GM21786 (cell line): Measurements from ENCODE around the gene MALL.
"Not testable (repeated sequence)": the region's sequence is repeated elsewhere in the genome, so short reads cannot be mapped to it uniquely, and the experiment has no call there.

Experiments used
- ATAC-seq: cut with Tn5 transposase; IDR thresholded peaks from one replicate; pipeline ENCODE4 v1.9.1; 2021; ENCODE audit not compliant: unreplicated experiment

The MALL gene

DNA sequence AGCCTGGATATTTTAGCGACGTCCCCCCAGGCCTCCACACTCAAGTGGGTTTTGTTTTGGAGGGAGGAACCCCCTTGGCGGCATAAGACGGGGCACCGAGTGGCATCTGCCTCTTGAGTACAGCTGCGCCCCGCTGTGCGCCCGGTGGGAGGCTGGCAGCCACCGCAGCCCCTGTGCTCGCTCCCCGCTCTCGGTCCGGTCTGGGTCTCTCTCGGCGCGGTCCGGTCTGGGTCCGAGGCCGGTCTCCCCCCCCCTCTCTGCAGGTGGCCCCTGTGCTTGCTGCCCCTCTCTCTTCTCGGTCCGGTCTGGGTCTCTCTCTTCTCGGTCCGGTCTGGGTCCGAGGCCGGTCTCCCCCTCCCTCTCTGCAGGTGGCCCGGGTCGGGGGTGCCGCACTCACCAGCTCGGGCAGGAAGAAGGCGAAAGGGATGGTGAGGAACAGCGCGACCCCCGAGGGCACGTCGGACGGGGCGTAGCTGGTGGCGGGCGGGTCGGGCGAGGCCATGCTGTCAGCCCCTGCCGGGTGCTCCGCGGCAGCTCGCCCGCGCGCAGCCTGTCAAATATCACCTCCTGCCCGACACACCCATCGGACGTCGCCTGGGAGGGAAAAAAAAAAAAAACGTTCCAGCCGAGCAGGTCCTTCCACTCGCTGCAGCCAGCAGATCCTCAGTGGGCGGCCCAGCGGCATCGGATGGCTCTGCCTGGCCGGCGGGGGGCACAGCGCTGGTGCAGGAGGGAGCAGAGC lies at the start of gene MALL:
MALL (minus strand) TSS at position 532 of the 742 bp plus-strand sequence; CDS start at position 502, 30 bp downstream.
- ATAC-seq, result no peak

DNA sequence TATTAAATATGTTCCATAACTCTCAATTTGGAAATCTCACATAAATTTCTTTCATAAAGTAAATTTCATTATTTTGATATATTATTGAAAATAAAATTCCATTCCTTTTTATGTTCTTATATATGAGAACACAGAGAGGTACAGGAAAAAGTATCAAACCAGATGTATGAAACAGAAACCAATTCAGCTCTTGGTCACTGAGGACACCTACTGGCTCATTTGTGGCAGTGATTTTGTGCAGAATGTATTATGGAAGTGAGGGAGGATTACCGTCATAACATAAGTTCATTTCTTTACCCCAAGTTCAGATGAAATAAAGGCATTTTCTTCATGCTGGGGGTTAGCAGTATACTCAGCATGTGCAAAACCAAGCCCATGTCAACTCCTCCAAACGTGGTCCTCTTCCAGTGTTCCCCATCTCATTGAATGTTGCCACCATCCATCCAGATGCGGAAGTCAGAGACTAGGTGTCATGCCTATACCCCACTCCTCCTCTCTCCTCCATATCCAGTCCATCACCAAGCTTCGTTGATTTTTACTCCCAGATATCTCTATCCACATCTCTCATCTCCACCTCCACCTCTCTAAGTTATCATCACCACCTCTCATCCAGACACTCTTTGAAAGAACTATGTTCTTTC lies 41.7 kb upstream of the MALL start:
- ATAC-seq, result peak; percentile 55

GRCh38 chr2:110154828-110155227 lies 39.2 kb upstream of the MALL start:
- ATAC-seq, result not testable (repeated sequence)

DNA sequence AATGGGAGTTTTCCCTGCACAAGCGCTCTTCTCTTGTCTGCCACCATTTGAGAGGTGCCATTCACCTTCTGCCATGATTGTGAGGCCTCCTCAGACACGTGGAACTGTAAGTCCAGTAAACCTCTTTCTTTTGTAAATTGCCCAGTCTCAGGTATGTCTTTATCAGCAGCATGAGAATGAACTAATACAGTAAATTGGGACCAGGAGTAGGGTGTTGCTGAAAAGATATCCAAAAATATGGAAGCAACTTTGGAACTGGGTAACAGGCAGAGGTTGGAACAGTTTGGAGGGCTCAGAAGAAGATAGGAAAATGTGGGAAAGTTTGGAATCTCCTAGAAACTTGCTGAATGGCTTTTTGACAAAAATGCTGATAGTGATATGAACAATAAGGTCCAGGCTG lies 38.6 kb upstream of the MALL start:
- not testable (repeated sequence) for ATAC-seq

GRCh38 chr2:110153416-110153815 lies 37.8 kb upstream of the MALL start:
- ATAC-seq, result no peak

GRCh38 chr2:110152943-110153342 lies 37.3 kb upstream of the MALL start:
- no peak for ATAC-seq

DNA sequence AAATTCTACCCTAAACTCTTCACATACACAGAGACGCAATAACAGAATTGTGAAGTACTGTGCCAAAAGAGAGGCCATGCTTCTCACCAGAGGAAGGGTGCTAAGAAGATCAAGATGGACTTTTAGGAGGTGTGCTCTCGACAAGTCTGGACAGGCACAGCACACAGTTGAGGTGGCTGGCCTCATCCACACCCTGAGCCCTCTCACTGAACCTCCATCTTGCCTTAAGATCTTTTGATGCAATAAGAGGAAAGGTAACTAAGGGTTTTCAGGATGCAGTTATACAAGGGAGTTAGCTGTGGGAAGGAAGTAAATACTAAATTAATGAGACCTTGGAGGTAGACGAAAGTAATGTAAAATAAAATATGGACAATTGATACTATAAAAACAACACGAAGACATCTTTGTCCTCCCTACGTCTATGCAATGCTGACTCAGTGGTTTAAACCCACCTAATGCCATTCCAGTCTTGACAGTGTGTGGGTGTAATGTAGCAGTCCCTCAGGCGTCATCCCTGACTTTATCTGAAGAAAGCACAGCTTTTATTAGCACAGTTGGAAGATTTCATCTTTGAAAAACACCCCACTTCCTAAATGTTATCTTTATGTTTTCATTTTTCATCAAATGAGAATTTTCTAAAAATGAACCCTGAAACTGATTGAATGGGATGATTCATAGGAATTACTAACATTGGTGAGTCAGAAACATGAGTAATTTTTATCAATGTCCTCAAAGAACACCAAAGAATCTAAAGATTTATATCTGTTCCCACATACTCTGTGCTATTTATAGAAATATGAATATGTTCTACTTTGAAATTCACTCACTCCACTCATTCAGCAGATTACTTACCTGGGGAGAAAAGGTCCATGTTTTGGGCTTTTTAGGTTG lies 34.0 kb upstream of the MALL start:
- no peak for ATAC-seq

- no peak for ATAC-seq
These were observed 31.3 kb upstream of the MALL start for GRCh38 chr2:110146945-110147332.

DNA sequence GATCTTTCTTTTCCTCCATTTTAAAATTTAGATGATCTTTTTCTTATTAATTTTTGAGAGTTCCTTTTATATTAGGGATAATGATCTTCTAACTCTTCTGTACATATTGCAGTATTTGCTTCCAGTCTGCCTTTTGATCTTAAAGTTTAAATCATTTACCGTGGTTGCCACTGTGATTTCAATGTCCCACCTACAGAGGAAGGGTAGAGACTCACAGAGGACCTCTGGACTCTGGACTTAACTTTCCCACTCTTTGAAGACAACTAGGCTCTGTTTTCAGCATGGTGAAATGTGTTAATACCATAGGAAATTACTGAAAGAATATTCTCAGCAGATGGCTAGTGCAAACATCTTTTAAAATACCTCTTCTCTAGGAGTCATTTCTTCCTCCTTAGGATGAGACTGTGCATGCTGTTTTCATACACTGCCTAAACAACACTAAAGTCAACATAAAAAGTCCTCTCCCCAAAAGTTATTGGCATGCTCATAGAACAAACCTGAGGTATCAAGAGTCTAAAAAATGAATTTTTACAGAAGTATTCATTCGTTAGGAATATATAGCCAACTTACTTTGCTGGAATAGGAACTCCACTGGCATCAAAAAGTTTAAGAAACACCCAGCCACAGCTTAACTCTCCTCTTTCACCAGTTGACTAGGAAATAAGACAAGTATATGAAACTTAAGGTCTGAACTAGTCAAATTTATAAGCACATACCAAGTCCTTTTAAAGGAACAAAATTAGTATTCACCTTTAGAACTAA lies 30.7 kb upstream of the MALL start:
- ATAC-seq, result no peak

DNA sequence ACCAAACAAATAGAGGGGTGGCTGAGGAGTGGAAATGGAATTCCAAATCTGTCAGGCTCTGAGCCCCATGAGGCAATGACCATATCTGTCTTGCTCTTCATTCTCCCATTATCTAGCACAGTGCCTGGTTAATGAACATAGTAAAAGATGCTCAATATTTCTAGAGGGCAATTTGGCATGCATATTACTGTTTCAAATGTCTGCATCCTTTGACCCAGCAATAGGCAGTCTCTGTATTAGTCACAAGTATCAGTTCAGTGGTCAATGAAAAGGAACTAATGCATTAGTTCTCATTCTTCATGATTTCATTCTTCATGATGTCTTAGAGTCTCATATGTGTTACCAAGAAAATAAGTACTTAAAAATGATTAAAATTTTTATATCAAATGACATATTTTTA lies 28.4 kb upstream of the MALL start:
- peak; percentile 48 for ATAC-seq

DNA sequence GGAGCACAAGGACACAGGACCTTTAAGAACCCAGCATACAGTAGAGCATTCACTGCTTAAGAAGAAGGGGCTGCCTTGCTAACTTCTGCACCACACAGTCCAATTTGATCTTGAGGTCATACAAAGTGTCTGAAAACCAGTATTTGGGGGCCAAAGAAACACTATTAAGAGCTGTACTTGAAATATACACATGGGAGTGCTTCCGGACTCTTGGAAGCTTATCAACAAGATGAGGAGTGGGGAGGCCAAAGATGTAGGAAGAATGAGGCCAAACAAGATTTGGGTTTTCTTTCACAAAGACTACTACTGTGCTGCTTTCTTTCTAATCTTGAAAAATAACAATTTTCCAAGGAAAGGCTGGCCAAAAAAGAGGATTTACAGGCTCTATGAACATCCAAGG lies 24.8 kb upstream of the MALL start:
- no peak for ATAC-seq

DNA sequence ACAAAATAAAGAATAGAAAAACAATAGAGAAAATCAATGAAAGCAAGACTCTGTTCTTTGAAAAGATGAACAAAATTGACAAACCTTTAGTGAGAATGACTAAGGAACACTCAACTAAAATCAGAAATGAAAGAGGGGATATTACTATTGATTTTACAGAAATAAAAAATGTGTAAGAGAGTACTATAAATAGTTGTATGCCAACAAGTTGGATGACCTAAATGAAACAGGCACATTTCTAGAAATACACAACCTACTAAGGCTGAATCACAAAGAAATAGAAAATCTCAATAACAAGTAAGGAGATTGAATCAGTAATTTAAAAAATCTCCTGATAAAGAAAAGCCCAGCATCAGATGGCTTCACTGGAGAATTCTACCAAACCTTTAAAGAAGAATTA lies 18.4 kb upstream of the MALL start:
- ATAC-seq, result no peak

- no peak for ATAC-seq
These were observed 15.5 kb upstream of the MALL start for GRCh38 chr2:110131166-110131565.

- ATAC-seq, result no peak
These were observed 15.1 kb upstream of the MALL start for GRCh38 chr2:110130757-110131156.

- ATAC-seq, result no peak
These were observed 11.3 kb upstream of the MALL start for GRCh38 chr2:110126906-110127305.

DNA sequence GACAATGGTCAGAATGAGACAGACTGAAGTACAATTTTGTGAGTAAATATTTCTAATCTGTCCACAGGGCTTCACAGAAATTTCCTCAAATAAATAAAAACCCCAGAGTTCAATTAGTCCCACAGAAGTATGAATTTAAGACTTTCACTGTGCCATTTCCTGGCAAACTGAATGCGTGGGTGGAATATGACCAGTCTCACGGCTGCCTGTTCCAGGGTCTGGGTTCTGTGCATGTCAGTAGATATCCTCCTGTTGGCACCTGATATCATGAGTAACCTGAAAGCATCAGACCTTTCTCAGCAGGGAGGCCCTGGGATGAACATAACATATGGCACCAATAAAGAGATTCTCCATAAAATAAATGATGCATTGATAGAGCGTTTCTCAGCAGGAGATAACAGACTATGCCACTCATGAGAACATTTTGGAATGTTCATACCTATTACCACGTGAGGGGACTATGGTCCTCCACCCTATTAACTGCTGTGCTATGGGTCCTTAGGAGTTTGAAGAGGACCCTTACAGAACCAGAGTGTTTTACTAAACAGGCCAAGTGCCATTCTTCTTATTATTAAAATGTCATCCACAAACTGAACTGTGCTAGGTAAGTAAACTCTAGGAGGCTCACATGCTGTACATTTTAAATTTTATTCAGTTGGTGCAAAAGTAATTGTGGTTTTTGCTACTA lies 10.6 kb upstream of the MALL start:
- no peak for ATAC-seq

- ATAC-seq, result no peak
These were observed 9.5 kb upstream of the MALL start for GRCh38 chr2:110124939-110125691.

- ATAC-seq, result no peak
These were observed 8.6 kb upstream of the MALL start for GRCh38 chr2:110124038-110124825.

DNA sequence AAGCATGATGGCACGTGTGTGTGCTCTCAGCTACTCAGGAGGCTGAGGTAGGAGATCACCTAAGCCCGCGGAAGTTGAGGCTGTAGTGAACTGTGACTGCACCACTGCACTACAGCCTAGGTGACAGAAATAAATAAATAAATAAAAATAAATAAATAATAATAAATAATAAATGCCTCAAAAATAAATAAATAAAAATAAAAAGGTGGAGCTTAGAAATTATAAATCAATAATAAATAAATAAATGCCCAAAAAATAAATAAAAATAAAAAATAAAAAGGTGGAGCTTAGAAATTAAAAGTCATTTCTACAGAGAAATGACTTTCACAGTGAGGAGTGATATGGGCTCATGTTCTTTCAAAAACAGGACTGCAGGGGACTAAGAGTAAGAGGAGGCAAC lies 6.0 kb upstream of the MALL start:
- no peak for ATAC-seq
